Neural cell (in vitro differentiated cells): ENCODE measurements around the gene TBCEL. TPM values are rescaled to one million over a fixed set of nuclear protein-coding genes. Genes with fewer than 3 reads are reported as not detected.

Experiments used
- H2AFZ ChIP-seq: fragments of 200-600, 300-800 bp; sonication (generic), shearing (Covaris generic); 2 replicates; pipeline ENCODE4 v1.6.0; 2014; ENCODE audit warnings: low read depth, mild to moderate bottlenecking, antibody characterized with exemption, low read length, moderate library complexity
- H3F3A ChIP-seq: fragments of 200-600 bp; shearing (Covaris generic); 2 replicates; pipeline ENCODE4 v1.6.1; 2016; ENCODE audit warnings: mild to moderate bottlenecking, moderate library complexity, mixed read lengths, antibody characterized with exemption, low read length; ENCODE audit not compliant: insufficient read depth, poor library complexity, severe bottlenecking
- H3K27ac ChIP-seq: fragments of 200-600, 300-800 bp; sonication (generic), shearing (Covaris generic); 2 replicates; pipeline ENCODE4 v1.5.1; 2014; ENCODE audit warnings: mild to moderate bottlenecking, low read length, moderate library complexity
- H3K27me3 ChIP-seq: fragments of 300-800, 200-600 bp; sonication (generic), shearing (Covaris generic); 2 replicates; pipeline ENCODE4 v1.6.0; 2014; ENCODE audit warnings: mild to moderate bottlenecking, low read depth, low read length, moderate library complexity; ENCODE audit not compliant: insufficient read depth
- H3K36me3 ChIP-seq: fragments of 300-800, 200-600 bp; sonication (generic), shearing (Covaris generic); 2 replicates; pipeline ENCODE4 v1.5.1; 2014; ENCODE audit warnings: mild to moderate bottlenecking, antibody characterized with exemption, low read length, moderate library complexity; ENCODE audit not compliant: insufficient read depth
- H3K4me2 ChIP-seq: fragments of 300-800, 200-600 bp; sonication (generic), shearing (Covaris generic); 2 replicates; pipeline ENCODE4 v1.6.0; 2014; ENCODE audit warnings: mild to moderate bottlenecking, low read length
- H3K4me3 ChIP-seq: fragments of 300-800, 200-600 bp; sonication (generic), shearing (Covaris generic); 2 replicates; pipeline ENCODE4 v1.5.1; 2014; ENCODE audit warnings: mild to moderate bottlenecking, low read length, moderate library complexity
- H3K79me2 ChIP-seq: fragments of 200-600 bp; shearing (Covaris generic); replicated peaks from 2 replicates; pipeline ENCODE4 v1.6.0; 2014; ENCODE audit warnings: mild to moderate bottlenecking, low read length, moderate library complexity; ENCODE audit not compliant: insufficient read depth
- H3K9ac ChIP-seq: fragments of 300-800, 200-600 bp; sonication (generic), shearing (Covaris generic); 2 replicates; pipeline ENCODE4 v1.6.1; 2016; ENCODE audit warnings: mild to moderate bottlenecking, low read length, mixed read lengths
- H3K9me2 ChIP-seq: fragments of 200-600 bp; shearing (Covaris generic); 2 replicates; pipeline ENCODE4 v1.6.1; 2016; ENCODE audit warnings: mild to moderate bottlenecking, low read length, mixed read lengths; ENCODE audit not compliant: insufficient read depth
- H3K9me3 ChIP-seq: fragments of 200-600, 300-800 bp; sonication (generic), shearing (Covaris generic); 2 replicates; pipeline ENCODE4 v1.6.1; 2016; ENCODE audit warnings: mild to moderate bottlenecking, mixed run types, low read length, moderate library complexity, mixed read lengths
- H4K20me1 ChIP-seq: fragments of 200-600 bp; shearing (Covaris generic); 2 replicates; pipeline ENCODE4 v1.6.1; 2016; ENCODE audit warnings: mild to moderate bottlenecking, mixed run types; ENCODE audit not compliant: insufficient read depth
- CTCF ChIP-seq: fragments of 450-650 bp; IDR thresholded peaks from 2 replicates; pipeline ENCODE4 v1.5.1; 2014; ENCODE audit warnings: antibody characterized with exemption, mild to moderate bottlenecking, moderate library complexity; ENCODE audit not compliant: poor library complexity, severe bottlenecking
- EP300 ChIP-seq: fragments of 450-650 bp; conservative IDR thresholded peaks from 2 replicates; pipeline ENCODE4 v1.6.1; 2014; ENCODE audit warnings: antibody characterized with exemption, mild to moderate bottlenecking, moderate library complexity; ENCODE audit not compliant: poor library complexity, severe bottlenecking
- EZH2 ChIP-seq: fragments of 200-600, 300-800 bp; shearing (Covaris generic), sonication (generic); IDR thresholded peaks from 2 replicates; pipeline ENCODE4 v1.6.1; 2014; ENCODE audit warnings: antibody characterized with exemption, low read length, borderline replicate concordance, mild to moderate bottlenecking; ENCODE audit not compliant: insufficient read depth, poor library complexity, severe bottlenecking
- MXI1 ChIP-seq: fragments of 450-650 bp; conservative IDR thresholded peaks from 2 replicates; pipeline ENCODE4 v1.6.1; 2014; ENCODE audit warnings: antibody characterized with exemption, mild to moderate bottlenecking; ENCODE audit not compliant: poor library complexity, severe bottlenecking
- POLR2AphosphoS5 ChIP-seq: IDR thresholded peaks from 2 replicates; pipeline ENCODE4 v1.6.1; 2012
- RAD21 ChIP-seq: fragments of 450-650 bp; conservative IDR thresholded peaks from 2 replicates; pipeline ENCODE4 v1.6.1; 2014; ENCODE audit warnings: antibody characterized with exemption, mild to moderate bottlenecking, moderate library complexity
- SMC3 ChIP-seq: fragments of 450-650 bp; conservative IDR thresholded peaks from 2 replicates; pipeline ENCODE4 v1.6.1; 2014; ENCODE audit warnings: antibody characterized with exemption, mild to moderate bottlenecking, moderate library complexity; ENCODE audit not compliant: poor library complexity
- TAF1 ChIP-seq: IDR thresholded peaks from 2 replicates; pipeline ENCODE4 v1.6.1; 2012; ENCODE audit warnings: low read depth
- polyA plus RNA-seq: library from polyadenylated mRNA; depleted of rRNA; stranded (reverse); fragments of >200 nt; gene quantifications from 2 replicates; pipeline ENCODE4 v1.2.3, GENCODE V29; 2014
- TF ChIP-seq, protein P1 (sequence below): IDR thresholded peaks from 2 replicates; pipeline ENCODE4 v1.6.1; 2012; ENCODE audit warnings: borderline replicate concordance

TBCEL gene
- polyA plus RNA-seq, 1 donor from 2014 or later: 13.5 TPM

- H3F3A ChIP-seq: no peaks in the 10 kb centered on the region
- H3K9ac ChIP-seq: no peak overlapping the region
- no peak overlapping the region for H3K27ac ChIP-seq
- peaks cover 9% of the 10 kb centered on the region for H3K36me3 ChIP-seq
- H4K20me1 ChIP-seq: no peaks in the 10 kb centered on the region
- H3K4me3 ChIP-seq: no peak overlapping the region
- no peaks in the 10 kb centered on the region for H3K9me3 ChIP-seq
- no peaks in the 10 kb centered on the region for H3K27me3 ChIP-seq
- no peak for TF ChIP-seq EZH2
- no peak for TF ChIP-seq POLR2AphosphoS5
- TF ChIP-seq RAD21: no peak
- TF ChIP-seq TAF1: no peak
- TF ChIP-seq MXI1: no peak
- TF ChIP-seq EP300: no peak
- TF ChIP-seq, protein P1, sequence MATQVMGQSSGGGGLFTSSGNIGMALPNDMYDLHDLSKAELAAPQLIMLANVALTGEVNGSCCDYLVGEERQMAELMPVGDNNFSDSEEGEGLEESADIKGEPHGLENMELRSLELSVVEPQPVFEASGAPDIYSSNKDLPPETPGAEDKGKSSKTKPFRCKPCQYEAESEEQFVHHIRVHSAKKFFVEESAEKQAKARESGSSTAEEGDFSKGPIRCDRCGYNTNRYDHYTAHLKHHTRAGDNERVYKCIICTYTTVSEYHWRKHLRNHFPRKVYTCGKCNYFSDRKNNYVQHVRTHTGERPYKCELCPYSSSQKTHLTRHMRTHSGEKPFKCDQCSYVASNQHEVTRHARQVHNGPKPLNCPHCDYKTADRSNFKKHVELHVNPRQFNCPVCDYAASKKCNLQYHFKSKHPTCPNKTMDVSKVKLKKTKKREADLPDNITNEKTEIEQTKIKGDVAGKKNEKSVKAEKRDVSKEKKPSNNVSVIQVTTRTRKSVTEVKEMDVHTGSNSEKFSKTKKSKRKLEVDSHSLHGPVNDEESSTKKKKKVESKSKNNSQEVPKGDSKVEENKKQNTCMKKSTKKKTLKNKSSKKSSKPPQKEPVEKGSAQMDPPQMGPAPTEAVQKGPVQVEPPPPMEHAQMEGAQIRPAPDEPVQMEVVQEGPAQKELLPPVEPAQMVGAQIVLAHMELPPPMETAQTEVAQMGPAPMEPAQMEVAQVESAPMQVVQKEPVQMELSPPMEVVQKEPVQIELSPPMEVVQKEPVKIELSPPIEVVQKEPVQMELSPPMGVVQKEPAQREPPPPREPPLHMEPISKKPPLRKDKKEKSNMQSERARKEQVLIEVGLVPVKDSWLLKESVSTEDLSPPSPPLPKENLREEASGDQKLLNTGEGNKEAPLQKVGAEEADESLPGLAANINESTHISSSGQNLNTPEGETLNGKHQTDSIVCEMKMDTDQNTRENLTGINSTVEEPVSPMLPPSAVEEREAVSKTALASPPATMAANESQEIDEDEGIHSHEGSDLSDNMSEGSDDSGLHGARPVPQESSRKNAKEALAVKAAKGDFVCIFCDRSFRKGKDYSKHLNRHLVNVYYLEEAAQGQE: no peak
- no peak for TF ChIP-seq CTCF
- no peak for TF ChIP-seq SMC3
- no peaks in the 10 kb centered on the region for H3K79me2 ChIP-seq
- no peak overlapping the region for H3K4me2 ChIP-seq
- H3K9me2 ChIP-seq: no peaks in the 10 kb centered on the region
- H2AFZ ChIP-seq: no peak overlapping the region
Observed at GRCh38 chr11:121055076-121055475, 31.2 kb downstream of the TBCEL start.

- Histone ChIP-seq H3K27me3 (no peaks in the 10 kb centered on the region), H3K4me2 (no peak overlapping the region), H3K9ac (no peak overlapping the region), H3K9me2 (no peaks in the 10 kb centered on the region), H3K36me3 (peaks cover 19% of the 10 kb centered on the region), H2AFZ (no peak overlapping the region), H3K27ac (no peak overlapping the region), H3K9me3 (no peaks in the 10 kb centered on the region), H3K4me3 (no peak overlapping the region), H3F3A (no peaks in the 10 kb centered on the region), H4K20me1 (no peaks in the 10 kb centered on the region), H3K79me2 (no peaks in the 10 kb centered on the region)
- TF ChIP-seq EP300 (no peak), SMC3 (no peak), CTCF (no peak), TAF1 (no peak), EZH2 (no peak), POLR2AphosphoS5 (no peak), MXI1 (no peak), RAD21 (no peak)
- TF ChIP-seq, protein P1: no peak
Observed at GRCh38 chr11:121057922-121058321, 34.0 kb downstream of the TBCEL start.
